ENCODE results near the gene EHHADH.

EHHADH gene

DNA sequence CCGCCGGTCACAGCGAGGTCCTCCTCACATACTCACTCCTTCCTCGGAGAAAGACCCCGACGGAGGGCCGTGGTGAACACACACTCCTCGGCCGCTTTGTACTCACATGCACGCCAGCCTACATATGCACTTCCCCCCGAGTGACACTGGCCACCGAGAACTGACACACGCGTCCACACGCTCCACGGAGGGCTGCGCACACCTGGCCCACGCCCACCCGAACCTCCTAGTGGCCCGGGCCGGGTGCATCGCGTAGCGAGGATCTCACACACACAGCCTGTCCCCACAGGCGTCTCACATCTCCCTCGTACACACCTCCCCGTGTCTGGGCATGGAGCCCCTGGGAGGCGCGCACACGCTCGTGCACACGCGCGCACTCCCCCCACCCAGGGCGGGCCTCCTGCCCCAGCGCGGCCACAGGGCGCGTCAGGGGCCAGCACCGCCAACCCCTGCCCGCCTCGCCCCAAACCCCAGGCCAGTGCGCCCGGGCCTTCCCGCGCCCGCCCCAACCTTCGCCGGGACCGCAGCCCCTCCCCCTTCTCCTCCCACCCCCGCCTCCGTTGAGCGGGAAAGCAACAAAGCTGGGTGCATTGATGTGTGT is 100.6 kb downstream of the EHHADH start:
- H3F3A ChIP-seq (ENCODE audit: low read depth): no peaks in the 10 kb centered on the region
- H3K9me3 ChIP-seq (ENCODE audit: insufficient read depth, low read depth, low read length): no peaks in the 10 kb centered on the region
- no peaks in the 10 kb centered on the region for H4K20me1 ChIP-seq (ENCODE audit: insufficient read depth, low read length, poor library complexity, severe bottlenecking)
- no peaks in the 10 kb centered on the region for H3K27me3 ChIP-seq (ENCODE audit: insufficient read depth, low read length, poor library complexity, severe bottlenecking)
- no peaks in the 10 kb centered on the region for H3K79me2 ChIP-seq (ENCODE audit: insufficient read depth, low read length)
- no peak overlapping the region for H2AFZ ChIP-seq (ENCODE audit: low read length)
- no peak overlapping the region for H3K4me3 ChIP-seq (ENCODE audit: low read length, poor library complexity, severe bottlenecking)
- H3K36me3 ChIP-seq (ENCODE audit: insufficient read depth, low read length): no peaks in the 10 kb centered on the region
- no peaks in the 10 kb centered on the region for H3K9me2 ChIP-seq (replicated peaks; ENCODE audit: low read depth, low read length)
- no peaks in the 10 kb centered on the region for H3K4me1 ChIP-seq (ENCODE audit: insufficient read depth, low read length, poor library complexity, severe bottlenecking)
- TF ChIP-seq, protein P1, sequence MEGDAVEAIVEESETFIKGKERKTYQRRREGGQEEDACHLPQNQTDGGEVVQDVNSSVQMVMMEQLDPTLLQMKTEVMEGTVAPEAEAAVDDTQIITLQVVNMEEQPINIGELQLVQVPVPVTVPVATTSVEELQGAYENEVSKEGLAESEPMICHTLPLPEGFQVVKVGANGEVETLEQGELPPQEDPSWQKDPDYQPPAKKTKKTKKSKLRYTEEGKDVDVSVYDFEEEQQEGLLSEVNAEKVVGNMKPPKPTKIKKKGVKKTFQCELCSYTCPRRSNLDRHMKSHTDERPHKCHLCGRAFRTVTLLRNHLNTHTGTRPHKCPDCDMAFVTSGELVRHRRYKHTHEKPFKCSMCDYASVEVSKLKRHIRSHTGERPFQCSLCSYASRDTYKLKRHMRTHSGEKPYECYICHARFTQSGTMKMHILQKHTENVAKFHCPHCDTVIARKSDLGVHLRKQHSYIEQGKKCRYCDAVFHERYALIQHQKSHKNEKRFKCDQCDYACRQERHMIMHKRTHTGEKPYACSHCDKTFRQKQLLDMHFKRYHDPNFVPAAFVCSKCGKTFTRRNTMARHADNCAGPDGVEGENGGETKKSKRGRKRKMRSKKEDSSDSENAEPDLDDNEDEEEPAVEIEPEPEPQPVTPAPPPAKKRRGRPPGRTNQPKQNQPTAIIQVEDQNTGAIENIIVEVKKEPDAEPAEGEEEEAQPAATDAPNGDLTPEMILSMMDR (conservative IDR thresholded peaks at IDR 0.05; ENCODE audit: low read length): no peak
- TF ChIP-seq EZH2phosphoT487 (IDR thresholded peaks at IDR 0.05; ENCODE audit: borderline replicate concordance): no peak
- H3K4me2 ChIP-seq (ENCODE audit: low read depth, low read length, poor library complexity, severe bottlenecking): no peak overlapping the region
- H3K9ac ChIP-seq (ENCODE audit: low read depth, low read length, poor library complexity, severe bottlenecking): no peak overlapping the region

DNA sequence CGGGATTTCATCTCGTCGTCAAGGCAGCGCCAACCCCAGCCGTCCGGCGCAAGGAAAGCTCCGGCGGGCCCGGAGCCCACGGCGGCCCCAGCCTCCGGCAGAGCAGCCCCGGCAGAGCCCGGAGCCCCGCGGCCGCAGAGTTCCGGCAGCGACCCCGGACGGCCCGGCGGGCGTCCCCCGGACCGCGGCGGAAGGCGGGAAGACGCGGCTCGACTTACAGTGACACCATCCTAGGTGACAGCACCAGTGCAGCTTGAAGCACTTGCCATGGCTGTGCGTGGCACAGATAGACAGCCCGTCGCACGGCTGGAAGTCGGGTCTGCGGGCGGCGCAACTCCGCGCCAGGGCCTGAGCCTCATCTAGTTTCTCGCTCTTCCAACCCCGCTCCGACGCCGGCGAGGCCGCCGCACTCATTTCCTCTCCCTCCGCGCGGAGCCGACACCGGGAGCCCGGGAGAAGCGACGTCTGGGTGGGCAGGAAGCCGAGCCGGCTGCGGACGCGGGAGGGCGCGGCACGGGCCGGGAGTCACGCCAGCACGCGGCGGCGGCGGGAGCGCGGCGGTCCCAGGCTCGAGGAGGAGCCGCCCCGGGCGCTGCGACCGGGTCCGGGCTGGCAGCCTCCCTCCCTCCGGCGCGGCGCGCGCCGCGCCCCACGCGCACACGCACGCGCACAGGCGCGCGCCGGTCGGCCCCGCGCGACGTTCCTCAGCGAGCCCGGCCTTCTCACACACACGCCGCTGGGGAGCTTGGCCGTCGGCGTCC is 101.3 kb downstream of the EHHADH start, which contains the start of gene C3orf70:
TSS of gene C3orf70 (minus strand) at position 651 of the 761 bp plus-strand sequence. CDS start at position 414, 237 bp downstream.
- no peaks in the 10 kb centered on the region for H3K9me2 ChIP-seq (replicated peaks; ENCODE audit: low read depth, low read length)
- H2AFZ ChIP-seq (ENCODE audit: low read length): no peak within 1 kb of the TSS
- no peaks in the 10 kb centered on the region for H3K4me1 ChIP-seq (ENCODE audit: insufficient read depth, low read length, poor library complexity, severe bottlenecking)
- no peaks in the 10 kb centered on the region for H3K27me3 ChIP-seq (ENCODE audit: insufficient read depth, low read length, poor library complexity, severe bottlenecking)
- no peak for TF ChIP-seq EZH2phosphoT487 (IDR thresholded peaks at IDR 0.05; ENCODE audit: borderline replicate concordance)
- TF ChIP-seq, protein P1 (conservative IDR thresholded peaks at IDR 0.05; ENCODE audit: low read length): no peak
- no peaks in the 10 kb centered on the region for H3F3A ChIP-seq (ENCODE audit: low read depth)
- H4K20me1 ChIP-seq (ENCODE audit: insufficient read depth, low read length, poor library complexity, severe bottlenecking): no peaks in the 10 kb centered on the region
- no peak within 1 kb of the TSS for H3K4me2 ChIP-seq (ENCODE audit: low read depth, low read length, poor library complexity, severe bottlenecking)
- H3K9me3 ChIP-seq (ENCODE audit: insufficient read depth, low read depth, low read length): no peaks in the 10 kb centered on the region
- no peak within 1 kb of the TSS for H3K9ac ChIP-seq (ENCODE audit: low read depth, low read length, poor library complexity, severe bottlenecking)
- no peak within 1 kb of the TSS for H3K4me3 ChIP-seq (ENCODE audit: low read length, poor library complexity, severe bottlenecking)
- no peaks in the 10 kb centered on the region for H3K36me3 ChIP-seq (ENCODE audit: insufficient read depth, low read length)
- H3K79me2 ChIP-seq (ENCODE audit: insufficient read depth, low read length): no peaks in the 10 kb centered on the region

DNA sequence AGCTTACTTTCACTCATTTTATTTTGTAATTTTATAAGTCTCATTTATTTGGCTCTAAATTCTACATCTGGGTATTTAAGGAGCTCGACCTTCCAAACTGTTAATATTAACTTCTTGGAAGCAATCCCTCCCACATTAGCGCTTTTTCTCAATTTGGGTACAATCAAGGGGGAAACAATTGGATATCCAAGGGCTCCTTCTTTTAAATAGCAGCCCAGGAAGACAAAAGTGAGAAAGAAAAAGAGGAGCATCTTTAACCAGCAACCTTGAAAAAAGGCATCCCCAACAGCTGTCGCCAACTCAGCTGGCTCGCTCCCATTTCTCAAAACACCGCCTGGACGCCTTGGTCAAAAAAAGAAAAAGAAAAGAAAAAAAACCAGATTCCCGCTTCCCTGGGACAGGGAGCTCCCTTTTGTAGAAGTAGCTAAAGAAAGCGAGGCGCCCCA is 101.9 kb downstream of the EHHADH start:
- Histone ChIP-seq H3K9me2 (replicated peaks; ENCODE audit: low read depth, low read length) (no peaks in the 10 kb centered on the region), H3K4me1 (ENCODE audit: insufficient read depth, low read length, poor library complexity, severe bottlenecking) (no peaks in the 10 kb centered on the region), H3K36me3 (ENCODE audit: insufficient read depth, low read length) (no peaks in the 10 kb centered on the region), H3K9me3 (ENCODE audit: insufficient read depth, low read depth, low read length) (no peaks in the 10 kb centered on the region), H3K79me2 (ENCODE audit: insufficient read depth, low read length) (no peaks in the 10 kb centered on the region), H3F3A (ENCODE audit: low read depth) (no peaks in the 10 kb centered on the region), H2AFZ (ENCODE audit: low read length) (no peak overlapping the region), H4K20me1 (ENCODE audit: insufficient read depth, low read length, poor library complexity, severe bottlenecking) (no peaks in the 10 kb centered on the region), H3K27me3 (ENCODE audit: insufficient read depth, low read length, poor library complexity, severe bottlenecking) (no peaks in the 10 kb centered on the region), H3K9ac (ENCODE audit: low read depth, low read length, poor library complexity, severe bottlenecking) (no peak overlapping the region), H3K4me3 (ENCODE audit: low read length, poor library complexity, severe bottlenecking) (no peak overlapping the region), H3K4me2 (ENCODE audit: low read depth, low read length, poor library complexity, severe bottlenecking) (no peak overlapping the region)
- TF ChIP-seq, protein P1 (conservative IDR thresholded peaks at IDR 0.05; ENCODE audit: low read length): no peak
- no peak for TF ChIP-seq EZH2phosphoT487 (IDR thresholded peaks at IDR 0.05; ENCODE audit: borderline replicate concordance)
